Erythroblast (primary cell): Measurements from ENCODE around the gene RB1.

Experiments used
- GATA1 ChIP-seq: IDR thresholded peaks from 2 replicates; pipeline ENCODE4 v1.6.1; 2011; ENCODE audit warnings: low read depth, mild to moderate bottlenecking, control low read depth, low read length, moderate library complexity
- POLR2A ChIP-seq: IDR thresholded peaks from 2 replicates; pipeline ENCODE4 v1.6.1; 2011; ENCODE audit warnings: mild to moderate bottlenecking, low read length

DNA sequence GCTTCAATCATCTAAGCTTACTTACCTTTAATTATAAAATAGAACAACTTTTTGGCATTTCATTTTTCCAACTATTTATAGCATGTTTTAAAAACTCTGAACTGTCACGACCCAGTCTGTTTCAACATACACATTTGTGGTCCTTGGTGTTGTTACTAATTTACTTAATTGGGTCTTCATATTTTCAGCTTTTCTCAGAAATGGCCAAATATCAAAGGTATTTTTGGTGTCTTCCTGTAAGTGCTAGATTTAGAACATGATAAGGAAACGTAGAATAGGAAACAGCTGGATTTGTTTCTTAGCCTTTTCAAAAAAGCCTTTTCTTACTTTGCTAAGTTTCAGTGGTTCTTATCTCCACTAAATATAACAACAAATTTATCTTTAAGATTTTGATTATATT, 97.9 kb downstream of the RB1 start:
- TF ChIP-seq POLR2A (no peak), GATA1 (no peak)
